RWPE1 (cell line): ENCODE measurements around the gene PPHLN1.

Source experiments
- CTCF ChIA-PET: fragments of 350-600 bp; sonication (Branson Sonifier 250); formaldehyde crosslinking; extraction: SDS; loops from one replicate; lab custom pipeline; 2021; lab: Yijun Ruan, JAX
- POLR2A ChIA-PET: fragments of 400-600 bp; formaldehyde crosslinking; extraction: SDS; loops from one replicate; lab custom pipeline; 2020; ENCODE audit warnings: antibody characterized with exemption; ENCODE audit not compliant: low non-redundant PET; lab: Yijun Ruan, JAX
- DNase-seq: peaks from one replicate; pipeline ENCODE4 v3.0.0; 2012; ENCODE audit warnings: low spot score
- H3K27ac ChIP-seq: fragments of 450-650 bp; 2 replicates; pipeline ENCODE4 v1.5.1; 2017
- TF ChIP-seq, protein P1 (sequence below): fragments of 450-650 bp; conservative IDR thresholded peaks from 2 replicates; pipeline ENCODE4 v1.5.1; 2017; ENCODE audit warnings: low read depth, mild to moderate bottlenecking

The PPHLN1 gene

DNA sequence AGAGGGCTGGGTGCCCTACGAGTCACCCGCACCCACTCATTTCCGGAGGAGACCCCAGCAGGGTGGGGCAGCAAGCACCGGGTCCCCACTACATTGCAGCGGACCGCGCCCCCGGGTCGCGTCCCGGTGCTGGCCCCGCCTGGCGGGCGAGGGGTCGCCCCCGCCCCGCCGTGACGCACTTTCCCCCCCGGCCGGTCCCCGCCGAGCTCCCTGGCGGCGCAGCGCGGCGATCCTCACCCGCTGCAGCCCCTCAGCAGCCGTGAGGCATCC, 157.5 kb downstream of the PPHLN1 start:
- ChIA-PET POLR2A (no interaction called here), CTCF (interaction anchor here (0.6 to 3.5 kb wide), 15 partner anchors 8 to 1399 kb away, joined by 3 to 15 read pairs (median 6); no protein-coding TSS in a partner anchor)
- DNase-seq, result peak; percentile 36
- TF ChIP-seq, protein P1, sequence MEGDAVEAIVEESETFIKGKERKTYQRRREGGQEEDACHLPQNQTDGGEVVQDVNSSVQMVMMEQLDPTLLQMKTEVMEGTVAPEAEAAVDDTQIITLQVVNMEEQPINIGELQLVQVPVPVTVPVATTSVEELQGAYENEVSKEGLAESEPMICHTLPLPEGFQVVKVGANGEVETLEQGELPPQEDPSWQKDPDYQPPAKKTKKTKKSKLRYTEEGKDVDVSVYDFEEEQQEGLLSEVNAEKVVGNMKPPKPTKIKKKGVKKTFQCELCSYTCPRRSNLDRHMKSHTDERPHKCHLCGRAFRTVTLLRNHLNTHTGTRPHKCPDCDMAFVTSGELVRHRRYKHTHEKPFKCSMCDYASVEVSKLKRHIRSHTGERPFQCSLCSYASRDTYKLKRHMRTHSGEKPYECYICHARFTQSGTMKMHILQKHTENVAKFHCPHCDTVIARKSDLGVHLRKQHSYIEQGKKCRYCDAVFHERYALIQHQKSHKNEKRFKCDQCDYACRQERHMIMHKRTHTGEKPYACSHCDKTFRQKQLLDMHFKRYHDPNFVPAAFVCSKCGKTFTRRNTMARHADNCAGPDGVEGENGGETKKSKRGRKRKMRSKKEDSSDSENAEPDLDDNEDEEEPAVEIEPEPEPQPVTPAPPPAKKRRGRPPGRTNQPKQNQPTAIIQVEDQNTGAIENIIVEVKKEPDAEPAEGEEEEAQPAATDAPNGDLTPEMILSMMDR, result no peak
- H3K27ac ChIP-seq, result peak overlapping the region; percentile 70

DNA sequence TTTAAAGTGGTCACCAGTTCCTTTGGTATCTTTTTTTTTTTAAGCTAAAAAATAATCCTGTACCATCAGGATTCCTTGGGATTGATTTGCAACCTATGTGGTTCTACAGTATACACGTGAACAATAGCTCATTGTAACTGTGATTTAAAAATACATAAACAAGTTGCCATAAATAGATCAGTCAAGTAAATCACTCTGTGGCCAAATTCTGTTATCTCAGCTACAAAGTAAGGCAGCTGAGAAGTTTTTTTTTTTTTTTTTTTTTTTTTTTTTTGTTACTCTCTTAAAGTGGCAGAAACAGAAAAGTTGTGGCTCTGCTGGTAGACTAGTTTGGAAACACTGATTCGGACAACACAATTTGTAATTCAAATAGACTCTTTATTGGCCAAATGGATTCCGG, 159.0 kb downstream of the PPHLN1 start:
- ChIA-PET POLR2A (interaction anchor here (1.2 kb wide), 1 partner anchor 84 kb away, joined by 3 read pairs; no protein-coding TSS in a partner anchor), CTCF (interaction anchor here (0.6 to 1.3 kb wide), 2 partner anchors 84 to 796 kb away, joined by 3 read pairs; no protein-coding TSS in a partner anchor)
- TF ChIP-seq, protein P1, result no peak
- no peak for DNase-seq
- no peak overlapping the region for H3K27ac ChIP-seq

DNA sequence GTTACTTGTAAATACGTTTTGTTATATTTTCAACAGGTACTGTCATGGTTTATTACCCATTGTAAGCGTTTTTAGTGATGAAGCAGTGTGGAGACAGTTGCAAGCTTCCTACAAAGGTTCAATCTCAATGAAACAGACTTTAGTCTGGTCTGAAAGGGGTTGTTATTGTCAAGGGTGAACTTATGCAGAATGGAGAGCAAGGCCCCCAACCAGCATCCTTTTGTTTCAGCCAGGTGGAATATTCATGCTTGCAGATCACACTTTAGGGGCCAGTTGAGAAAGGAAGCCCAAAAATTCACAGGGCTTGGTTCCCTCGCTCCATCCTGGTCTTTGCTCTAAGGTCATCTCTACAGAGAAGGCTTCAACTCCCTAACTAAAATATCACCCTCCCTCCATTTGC, 159.9 kb downstream of the PPHLN1 start:
- POLR2A ChIA-PET, result no interaction called here
- no peak overlapping the region for H3K27ac ChIP-seq
- CTCF ChIA-PET, result interaction anchor here (1.3 kb wide), 1 partner anchor 796 kb away, joined by 3 read pairs; no protein-coding TSS in a partner anchor
- TF ChIP-seq, protein P1, result no peak
- DNase-seq, result no peak

DNA sequence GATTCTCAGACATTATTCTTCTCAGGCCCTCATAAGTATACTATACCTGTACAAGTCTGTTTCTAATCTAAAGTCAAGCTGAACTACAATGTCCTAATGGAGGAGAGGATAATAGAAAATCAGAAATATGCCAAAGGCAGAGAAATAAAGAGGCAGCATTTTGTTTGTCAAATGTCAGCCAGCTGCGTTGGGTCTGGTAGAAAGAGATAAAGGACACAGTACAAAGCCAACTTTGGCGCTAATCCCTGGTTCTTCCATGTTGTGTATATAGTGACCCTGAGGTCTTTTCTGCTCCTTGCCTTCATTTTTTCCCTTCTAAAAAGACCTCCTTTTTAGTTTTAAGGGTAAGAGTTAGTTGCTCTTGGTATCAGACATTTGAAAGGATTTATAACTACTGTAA, 160.4 kb downstream of the PPHLN1 start:
- H3K27ac ChIP-seq, result no peak overlapping the region
- ChIA-PET CTCF (no interaction called here), POLR2A (no interaction called here)
- DNase-seq, result no peak
- TF ChIP-seq, protein P1, result no peak

DNA sequence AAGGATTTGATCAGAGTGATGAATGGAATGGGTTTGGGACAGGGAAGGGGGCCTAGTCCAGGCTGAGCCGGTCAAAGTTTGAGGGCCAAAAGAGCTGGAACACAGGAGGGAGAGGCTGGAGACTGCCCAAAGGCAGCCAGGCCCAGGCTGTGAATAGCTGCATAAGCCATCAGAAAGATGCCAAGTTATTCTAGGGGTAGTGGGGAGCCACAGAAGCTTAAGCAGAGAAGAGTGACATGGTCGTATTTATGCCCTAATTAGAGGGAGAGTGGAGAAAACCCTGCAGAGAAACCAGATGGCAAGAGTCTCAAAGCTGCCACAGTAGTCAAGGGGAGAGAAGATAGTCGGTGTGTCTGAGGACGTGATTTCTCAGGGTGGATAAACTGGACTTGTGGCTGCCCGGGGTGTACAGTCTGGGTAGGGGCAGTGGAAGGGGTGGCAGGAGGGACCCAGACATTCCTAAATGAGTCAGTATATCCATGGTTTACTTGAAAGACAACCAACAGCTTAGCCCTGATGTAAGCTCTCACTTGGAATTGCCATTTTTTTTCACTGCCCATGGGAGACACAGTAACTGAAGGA, 164.4 kb downstream of the PPHLN1 start:
- POLR2A ChIA-PET, result no interaction called here
- CTCF ChIA-PET, result interaction anchor here (0.6 to 1.7 kb wide), 3 partner anchors 8 to 794 kb away, joined by 3 to 15 read pairs (median 3); no protein-coding TSS in a partner anchor
- DNase-seq, result no peak
- H3K27ac ChIP-seq, result no peak overlapping the region
- TF ChIP-seq, protein P1, result no peak
